PC-3 (cell line): Measurements from ENCODE around the gene COPG2.

Source experiments
- CTCF ChIP-seq: fragments of 300-600 bp; sonication (generic); conservative IDR thresholded peaks from 2 replicates; pipeline ENCODE4 v1.5.1; 2017; ENCODE audit warnings: antibody characterized with exemption, low read depth, mild to moderate bottlenecking, low read length
- EZH2 ChIP-seq: fragments of 300-600 bp; sonication (generic); IDR thresholded peaks from one replicate; pipeline ENCODE4 v1.6.1; 2017; ENCODE audit warnings: antibody characterized with exemption, mild to moderate bottlenecking, low read length; ENCODE audit not compliant: unreplicated experiment
- EZH2phosphoT487 ChIP-seq: fragments of 300-600 bp; sonication (generic); IDR thresholded peaks from 2 replicates; pipeline ENCODE4 v1.6.1; 2018; ENCODE audit warnings: mild to moderate bottlenecking, antibody characterized with exemption, low read length, borderline replicate concordance

- TF ChIP-seq CTCF (no peak), EZH2 (no peak), EZH2phosphoT487 (no peak)
Observed at GRCh38 chr7:130606161-130606560, 62.4 kb downstream of the COPG2 start.
